ENCODE data around the gene CRLF3.

GRCh38 chr17:30794372-30794771 lies 30.1 kb downstream of the CRLF3 start:
- TF ChIP-seq, protein P1, sequence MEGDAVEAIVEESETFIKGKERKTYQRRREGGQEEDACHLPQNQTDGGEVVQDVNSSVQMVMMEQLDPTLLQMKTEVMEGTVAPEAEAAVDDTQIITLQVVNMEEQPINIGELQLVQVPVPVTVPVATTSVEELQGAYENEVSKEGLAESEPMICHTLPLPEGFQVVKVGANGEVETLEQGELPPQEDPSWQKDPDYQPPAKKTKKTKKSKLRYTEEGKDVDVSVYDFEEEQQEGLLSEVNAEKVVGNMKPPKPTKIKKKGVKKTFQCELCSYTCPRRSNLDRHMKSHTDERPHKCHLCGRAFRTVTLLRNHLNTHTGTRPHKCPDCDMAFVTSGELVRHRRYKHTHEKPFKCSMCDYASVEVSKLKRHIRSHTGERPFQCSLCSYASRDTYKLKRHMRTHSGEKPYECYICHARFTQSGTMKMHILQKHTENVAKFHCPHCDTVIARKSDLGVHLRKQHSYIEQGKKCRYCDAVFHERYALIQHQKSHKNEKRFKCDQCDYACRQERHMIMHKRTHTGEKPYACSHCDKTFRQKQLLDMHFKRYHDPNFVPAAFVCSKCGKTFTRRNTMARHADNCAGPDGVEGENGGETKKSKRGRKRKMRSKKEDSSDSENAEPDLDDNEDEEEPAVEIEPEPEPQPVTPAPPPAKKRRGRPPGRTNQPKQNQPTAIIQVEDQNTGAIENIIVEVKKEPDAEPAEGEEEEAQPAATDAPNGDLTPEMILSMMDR (conservative IDR thresholded peaks at IDR 0.05; ENCODE audit: low read depth, low read length), result no peak
- TF ChIP-seq POLR2A (IDR thresholded peaks at IDR 0.05; ENCODE audit: low read depth, low read length), result no peak
- TF ChIP-seq CEBPB (IDR thresholded peaks at IDR 0.05; ENCODE audit: low read depth, low read length), result no peak
- no peak for TF ChIP-seq RFX5 (IDR thresholded peaks at IDR 0.05; ENCODE audit: low read depth, low read length)
- TF ChIP-seq SMC3 (IDR thresholded peaks at IDR 0.05; ENCODE audit: low read depth, low read length), result no peak
- TF ChIP-seq RAD21 (IDR thresholded peaks at IDR 0.05; ENCODE audit: low read length), result no peak
- TF ChIP-seq MAFK (IDR thresholded peaks at IDR 0.05; ENCODE audit: low read depth, low read length), result no peak
- TF ChIP-seq MXI1 (IDR thresholded peaks at IDR 0.05; ENCODE audit: borderline replicate concordance, low read depth, low read length), result no peak
- no peak for TF ChIP-seq BHLHE40 (IDR thresholded peaks at IDR 0.05; ENCODE audit: low read depth, low read length)

Data from IMR-90 (cell line).